Measurements from ENCODE around the gene SUSD1. TPM values are rescaled to one million over a fixed set of nuclear protein-coding genes. Genes with fewer than 3 reads are reported as not detected.

SUSD1 gene
- polyA plus RNA-seq, 1 experiment = 17.5 TPM

DNA sequence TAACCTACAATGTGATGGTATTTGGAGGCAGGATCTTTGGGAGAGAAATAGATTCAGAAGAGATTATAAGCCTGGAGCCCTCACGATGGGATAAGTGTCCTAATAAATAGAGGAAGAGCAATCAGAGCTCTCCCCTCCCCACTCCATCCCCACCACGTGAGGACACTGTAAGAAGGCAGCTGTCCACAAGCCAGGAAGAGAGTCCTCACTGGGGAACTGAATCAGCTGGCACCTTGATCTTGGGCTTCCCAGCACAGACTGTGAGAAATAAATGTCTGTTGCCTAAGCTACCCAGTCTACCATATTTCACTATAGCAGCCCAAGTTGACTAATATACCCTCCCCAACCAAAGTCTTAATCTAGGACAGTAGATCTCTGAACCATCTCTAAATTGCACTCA, 118.1 kb downstream of the SUSD1 start:
- no peak for DNase-seq (ENCODE audit: low read depth)
- Histone ChIP-seq H3K36me3 (ENCODE audit: control insufficient read depth, insufficient read depth, low read length) (no peaks in the 10 kb centered on the region), H3K4me3 (ENCODE audit: low read depth, low read length) (no peak overlapping the region), H3K27me3 (ENCODE audit: control insufficient read depth, insufficient read depth, low read length) (no peaks in the 10 kb centered on the region)
- TF ChIP-seq, protein P1, sequence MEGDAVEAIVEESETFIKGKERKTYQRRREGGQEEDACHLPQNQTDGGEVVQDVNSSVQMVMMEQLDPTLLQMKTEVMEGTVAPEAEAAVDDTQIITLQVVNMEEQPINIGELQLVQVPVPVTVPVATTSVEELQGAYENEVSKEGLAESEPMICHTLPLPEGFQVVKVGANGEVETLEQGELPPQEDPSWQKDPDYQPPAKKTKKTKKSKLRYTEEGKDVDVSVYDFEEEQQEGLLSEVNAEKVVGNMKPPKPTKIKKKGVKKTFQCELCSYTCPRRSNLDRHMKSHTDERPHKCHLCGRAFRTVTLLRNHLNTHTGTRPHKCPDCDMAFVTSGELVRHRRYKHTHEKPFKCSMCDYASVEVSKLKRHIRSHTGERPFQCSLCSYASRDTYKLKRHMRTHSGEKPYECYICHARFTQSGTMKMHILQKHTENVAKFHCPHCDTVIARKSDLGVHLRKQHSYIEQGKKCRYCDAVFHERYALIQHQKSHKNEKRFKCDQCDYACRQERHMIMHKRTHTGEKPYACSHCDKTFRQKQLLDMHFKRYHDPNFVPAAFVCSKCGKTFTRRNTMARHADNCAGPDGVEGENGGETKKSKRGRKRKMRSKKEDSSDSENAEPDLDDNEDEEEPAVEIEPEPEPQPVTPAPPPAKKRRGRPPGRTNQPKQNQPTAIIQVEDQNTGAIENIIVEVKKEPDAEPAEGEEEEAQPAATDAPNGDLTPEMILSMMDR (IDR thresholded peaks at IDR 0.05; ENCODE audit: insufficient read depth, low read depth, low read length) = no peak
- CTCF ChIA-PET = no interaction called here
- POLR2A ChIA-PET = interaction anchor here (0.6 to 0.7 kb wide), 2 partner anchors 156 to 544 kb away, joined by 3 read pairs; no protein-coding TSS in a partner anchor

DNA sequence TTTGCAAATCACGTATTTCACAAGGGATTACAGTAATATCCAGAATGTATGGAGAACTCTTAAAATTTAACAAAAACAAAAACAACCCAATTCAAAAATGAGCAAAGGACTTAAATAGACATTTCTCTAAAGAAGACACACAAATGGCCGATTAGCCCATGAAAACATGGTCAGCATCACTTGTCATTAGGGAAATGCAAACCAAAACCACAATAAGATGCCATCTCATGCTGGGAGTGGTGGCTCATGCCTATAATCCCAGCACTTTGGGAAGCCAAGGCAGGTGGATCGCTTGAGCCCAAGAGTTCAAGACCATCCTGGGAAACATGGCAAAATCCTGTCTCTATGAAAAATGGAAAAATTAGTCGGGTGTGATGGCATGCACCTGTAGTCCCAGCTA, 120.2 kb downstream of the SUSD1 start:
- no peak for DNase-seq (ENCODE audit: low read depth)
- CTCF ChIA-PET = interaction anchor here (0.7 kb wide), 1 partner anchor 30 kb away, joined by 3 read pairs; no protein-coding TSS in a partner anchor
- POLR2A ChIA-PET = no interaction called here
- Histone ChIP-seq H3K4me3 (ENCODE audit: low read depth, low read length) (no peak overlapping the region), H3K36me3 (ENCODE audit: control insufficient read depth, insufficient read depth, low read length) (no peaks in the 10 kb centered on the region), H3K27me3 (ENCODE audit: control insufficient read depth, insufficient read depth, low read length) (no peaks in the 10 kb centered on the region)
- TF ChIP-seq, protein P1 (IDR thresholded peaks at IDR 0.05; ENCODE audit: insufficient read depth, low read depth, low read length) = no peak

DNA sequence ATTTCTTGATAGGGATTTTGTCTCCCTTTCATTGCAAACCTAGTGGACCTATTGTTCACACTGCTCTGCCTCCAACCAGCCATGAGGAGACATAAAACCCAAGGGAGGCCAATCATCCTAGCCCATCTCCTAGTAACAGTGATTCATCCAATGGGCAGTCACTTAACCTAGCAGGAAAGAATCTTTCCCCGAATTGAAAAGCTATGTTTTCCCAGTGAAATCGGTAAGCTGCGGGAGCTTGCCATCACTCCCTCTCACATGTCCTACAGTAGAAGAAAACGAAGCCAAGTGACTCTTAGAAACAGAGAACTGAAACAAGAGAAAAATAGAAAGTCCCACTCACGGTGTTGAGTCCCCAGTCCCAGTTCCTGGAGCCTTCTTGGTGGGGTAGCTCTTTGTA, 123.3 kb downstream of the SUSD1 start:
- ChIA-PET CTCF (interaction anchor here (1.2 to 1.7 kb wide), 2 partner anchors 9 to 16 kb away, joined by 4 read pairs; no protein-coding TSS in a partner anchor), POLR2A (interaction anchor here (1.4 kb wide), 1 partner anchor 10 kb away, joined by 4 read pairs; no protein-coding TSS in a partner anchor)
- no peaks in the 10 kb centered on the region for H3K36me3 ChIP-seq (ENCODE audit: control insufficient read depth, insufficient read depth, low read length)
- DNase-seq (ENCODE audit: low read depth) = no peak
- H3K4me3 ChIP-seq (ENCODE audit: low read depth, low read length) = no peak overlapping the region
- TF ChIP-seq, protein P1 (IDR thresholded peaks at IDR 0.05; ENCODE audit: insufficient read depth, low read depth, low read length) = no peak
- H3K27me3 ChIP-seq (ENCODE audit: control insufficient read depth, insufficient read depth, low read length) = no peaks in the 10 kb centered on the region

DNA sequence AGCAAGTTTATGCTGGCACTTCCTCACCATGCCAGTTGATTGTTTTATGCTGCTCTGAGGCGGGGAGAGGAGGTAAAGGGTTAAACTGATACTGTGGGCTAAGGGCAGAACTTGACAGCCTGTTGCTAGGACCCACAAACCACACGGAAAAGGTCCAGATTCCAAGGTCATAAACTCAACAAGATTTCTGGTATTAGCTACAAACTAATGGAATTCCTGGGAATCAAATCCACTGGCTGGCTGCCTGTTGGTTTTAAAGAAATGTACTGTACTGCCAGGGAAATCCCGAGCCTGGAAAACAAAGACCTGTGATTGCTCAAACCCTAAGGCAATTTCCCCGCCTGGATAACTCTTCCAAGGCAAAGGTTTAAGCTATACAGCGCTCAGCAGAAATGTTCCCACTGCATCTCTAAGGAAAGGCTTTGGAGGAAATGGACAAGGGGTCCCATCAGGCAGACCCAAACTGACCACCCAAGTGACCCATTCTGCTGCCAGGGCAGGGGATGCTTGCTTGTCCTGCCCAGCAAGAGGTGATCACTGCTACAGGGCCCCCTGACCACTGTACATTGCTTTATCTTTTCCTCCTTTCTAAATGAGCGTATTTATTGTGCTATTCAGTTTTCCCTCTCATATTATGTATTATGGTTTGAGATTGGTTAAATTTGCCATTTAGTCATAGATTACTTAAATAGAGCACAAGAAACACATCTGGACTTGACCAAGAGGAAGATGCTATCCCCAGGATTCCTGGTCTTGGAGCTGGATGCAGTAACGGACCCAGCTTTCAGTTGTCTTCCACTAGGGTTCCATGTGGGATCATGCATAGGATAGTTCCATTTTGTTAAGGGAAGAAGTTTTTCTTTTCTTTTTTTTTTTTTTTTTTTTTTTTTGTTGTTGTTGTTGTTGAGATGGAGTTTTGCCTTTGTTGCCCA, 124.3 kb downstream of the SUSD1 start:
- ChIA-PET CTCF (interaction anchor here (1.2 to 2.6 kb wide), 3 partner anchors 10 to 291 kb away, joined by 3 to 8 read pairs (median 4); no protein-coding TSS in a partner anchor), POLR2A (interaction anchor here (0.5 to 1.7 kb wide), 5 partner anchors 9 to 580 kb away, joined by 3 to 35 read pairs (median 4); no protein-coding TSS in a partner anchor)
- H3K27me3 ChIP-seq (ENCODE audit: control insufficient read depth, insufficient read depth, low read length) = no peaks in the 10 kb centered on the region
- DNase-seq (ENCODE audit: low read depth) = peak; percentile 93
- H3K4me3 ChIP-seq (ENCODE audit: low read depth, low read length) = no peak overlapping the region
- H3K36me3 ChIP-seq (ENCODE audit: control insufficient read depth, insufficient read depth, low read length) = no peaks in the 10 kb centered on the region
- TF ChIP-seq, protein P1 (IDR thresholded peaks at IDR 0.05; ENCODE audit: insufficient read depth, low read depth, low read length) = no peak

All from BJ (cell line).